Peyer's patch (tissue), 4 donors: ENCODE results near the gene SYNE1. TPM values are rescaled to one million over a fixed set of nuclear protein-coding genes. Genes with fewer than 3 reads are reported as not detected.

ENCODE experiments used
- DNase-seq, 3 donors: peaks; one replicate each; pipeline ENCODE4 v3.0.0-alpha.2; 2017 to 2019
- H3K27ac ChIP-seq, 4 donors: fragments of 200-600 bp; sonication (generic); one replicate each; pipeline ENCODE4 v1.5.1; 2016 to 2019
- H3K27me3 ChIP-seq, 2 donors: fragments of 200-600 bp; sonication (generic); one replicate each; pipeline ENCODE4 v1.5.1; 2019
- H3K36me3 ChIP-seq, 3 donors: fragments of 200-600 bp; sonication (generic); one replicate each; pipeline ENCODE4 v1.5.1; 2016 to 2019
- H3K4me1 ChIP-seq, 4 donors: fragments of 200-600 bp; sonication (generic); one replicate each; pipeline ENCODE4 v1.5.1; 2016 to 2019
- H3K4me3 ChIP-seq, 4 donors: fragments of 200-600 bp; sonication (generic); 1 replicate in 3 of 4; 2 replicates in 1 of 4; pipeline ENCODE4 v1.5.1; 2016 to 2019; ENCODE audit warnings: mild to moderate bottlenecking in 1 of 4
- H3K9me3 ChIP-seq, 4 donors: fragments of 200-600 bp; sonication (generic); one replicate each; pipeline ENCODE4 v1.5.1; 2016 to 2019; ENCODE audit warnings: mild to moderate bottlenecking in 1 of 4
- CTCF ChIP-seq, 6 experiments: fragments of 450-650 bp in 4 of 6; fragments of 200-600 bp in 2 of 6; sonication (generic) in 1 of 6; IDR thresholded peaks; one replicate each; pipeline ENCODE4 v1.5.1; 2017 to 2019; ENCODE audit warnings: antibody characterized with exemption in 6 of 6, mild to moderate bottlenecking in 3 of 6, moderate library complexity in 1 of 6
- POLR2A ChIP-seq, 2 donors: fragments of 450-650 bp; IDR thresholded peaks; one replicate each; pipeline ENCODE4 v1.5.1; 2017; ENCODE audit warnings: antibody characterized with exemption in 2 of 2, mild to moderate bottlenecking in 2 of 2, moderate library complexity in 2 of 2
- total RNA-seq, 4 donors: library from RNA; depleted of rRNA; stranded (reverse); fragments of >200 nt; gene quantifications; one replicate each; pipeline ENCODE4 v1.1.0, GENCODE V29; 2016

Gene SYNE1
- total RNA-seq, 4 donors from 2014 or later = 23.1 to 245 (median 34.8) TPM

- no peaks in the 10 kb centered on the region for H3K4me1 ChIP-seq
- H3K9me3 ChIP-seq = peaks cover 0 to 10% (median 4%) of the 10 kb centered on the region in 4 donors
- TF ChIP-seq POLR2A (IDR thresholded peaks at IDR 0.05) (no peak), CTCF (IDR thresholded peaks at IDR 0.05) (no peak)
- no peak for DNase-seq
- H3K27me3 ChIP-seq = no peaks in the 10 kb centered on the region
- no peak overlapping the region for H3K4me3 ChIP-seq
- peaks cover 0 to 58% (median 0%) of the 10 kb centered on the region in 3 donors for H3K36me3 ChIP-seq
- no peak overlapping the region for H3K27ac ChIP-seq
Measured at GRCh38 chr6:152220786-152221185, 416.4 kb downstream of the SYNE1 start.

- Histone ChIP-seq H3K4me1 (no peaks in the 10 kb centered on the region), H3K9me3 (peaks cover 0 to 10% (median 4%) of the 10 kb centered on the region in 4 donors), H3K36me3 (peaks cover 0 to 63% (median 0%) of the 10 kb centered on the region in 3 donors), H3K27me3 (no peaks in the 10 kb centered on the region), H3K4me3 (no peak overlapping the region), H3K27ac (no peak overlapping the region)
- DNase-seq = no peak
- no peak for TF ChIP-seq CTCF (IDR thresholded peaks at IDR 0.05)
- TF ChIP-seq POLR2A (IDR thresholded peaks at IDR 0.05) = no peak
Measured at GRCh38 chr6:152218887-152219286, 418.3 kb downstream of the SYNE1 start.

- Histone ChIP-seq H3K4me3 (no peak overlapping the region), H3K4me1 (no peaks in the 10 kb centered on the region), H3K36me3 (peaks cover 0 to 48% (median 0%) of the 10 kb centered on the region in 3 donors), H3K27me3 (no peaks in the 10 kb centered on the region), H3K27ac (no peak overlapping the region), H3K9me3 (no peaks in the 10 kb centered on the region)
- DNase-seq = no peak
- TF ChIP-seq CTCF (IDR thresholded peaks at IDR 0.05) = no peak
- TF ChIP-seq POLR2A (IDR thresholded peaks at IDR 0.05) = no peak
Measured at GRCh38 chr6:152212437-152212836, 424.7 kb downstream of the SYNE1 start.

GRCh38 chr6:152209211-152209610 lies 428.0 kb downstream of the SYNE1 start:
- no peak overlapping the region for H3K27ac ChIP-seq
- DNase-seq = no peak
- no peak overlapping the region for H3K4me3 ChIP-seq
- no peaks in the 10 kb centered on the region for H3K9me3 ChIP-seq
- no peaks in the 10 kb centered on the region for H3K27me3 ChIP-seq
- H3K4me1 ChIP-seq = no peaks in the 10 kb centered on the region
- TF ChIP-seq POLR2A (IDR thresholded peaks at IDR 0.05) = no peak
- no peak for TF ChIP-seq CTCF (IDR thresholded peaks at IDR 0.05)
- peaks cover 0 to 52% (median 0%) of the 10 kb centered on the region in 3 donors for H3K36me3 ChIP-seq

GRCh38 chr6:152207915-152208714 lies 429.0 kb downstream of the SYNE1 start:
- no peaks in the 10 kb centered on the region for H3K9me3 ChIP-seq
- no peak overlapping the region for H3K27ac ChIP-seq
- H3K27me3 ChIP-seq = no peaks in the 10 kb centered on the region
- no peak for DNase-seq
- TF ChIP-seq POLR2A (IDR thresholded peaks at IDR 0.05) (no peak), CTCF (IDR thresholded peaks at IDR 0.05) (no peak)
- H3K4me3 ChIP-seq = no peak overlapping the region
- H3K4me1 ChIP-seq = no peaks in the 10 kb centered on the region
- H3K36me3 ChIP-seq = peaks cover 0 to 51% (median 0%) of the 10 kb centered on the region in 3 donors
